Gastrocnemius medialis (tissue), 4 donors: ENCODE data around the gene RETSAT.
"Not testable (repeated sequence)": the region's sequence is repeated elsewhere in the genome, so short reads cannot be mapped to it uniquely, and the experiment has no call there.

ENCODE experiments used
- CTCF ChIP-seq, 5 experiments: fragments of 450-650 bp in 3 of 5; fragments of 200-600 bp in 2 of 5; sonication (generic) in 2 of 5; IDR thresholded peaks in 4 of 5; conservative IDR thresholded peaks in 1 of 5; 1 replicate in 4 of 5; 2 replicates in 1 of 5; pipeline ENCODE4 v1.5.1; 2016 to 2019; ENCODE audit warnings: antibody characterized with exemption in 5 of 5, mild to moderate bottlenecking in 3 of 5, moderate library complexity in 3 of 5
- POLR2A ChIP-seq, 2 donors: fragments of 450-650 bp; IDR thresholded peaks; one replicate each; pipeline ENCODE4 v1.6.1; 2017; ENCODE audit warnings: antibody characterized with exemption in 2 of 2, mild to moderate bottlenecking in 2 of 2, moderate library complexity in 2 of 2

- TF ChIP-seq CTCF (IDR thresholded peaks at IDR 0.05 in 4 of 5, conservative IDR thresholded peaks at IDR 0.05 in 1 of 5); POLR2A (IDR thresholded peaks at IDR 0.05): not testable (repeated sequence)
Observed at GRCh38 chr2:85315921-85316320, 38.4 kb downstream of the RETSAT start.
